SH-SY5Y (cell line): ENCODE measurements around the gene HSPH1.

ENCODE experiments used
- GATA2 ChIP-seq: IDR thresholded peaks from 2 replicates; pipeline ENCODE4 v1.6.1; 2011; ENCODE audit warnings: mild to moderate bottlenecking, low read depth, low read length
- GATA3 ChIP-seq: IDR thresholded peaks from 2 replicates; pipeline ENCODE4 v1.6.1; 2011; ENCODE audit warnings: low read depth, mild to moderate bottlenecking, low read length, moderate library complexity

DNA sequence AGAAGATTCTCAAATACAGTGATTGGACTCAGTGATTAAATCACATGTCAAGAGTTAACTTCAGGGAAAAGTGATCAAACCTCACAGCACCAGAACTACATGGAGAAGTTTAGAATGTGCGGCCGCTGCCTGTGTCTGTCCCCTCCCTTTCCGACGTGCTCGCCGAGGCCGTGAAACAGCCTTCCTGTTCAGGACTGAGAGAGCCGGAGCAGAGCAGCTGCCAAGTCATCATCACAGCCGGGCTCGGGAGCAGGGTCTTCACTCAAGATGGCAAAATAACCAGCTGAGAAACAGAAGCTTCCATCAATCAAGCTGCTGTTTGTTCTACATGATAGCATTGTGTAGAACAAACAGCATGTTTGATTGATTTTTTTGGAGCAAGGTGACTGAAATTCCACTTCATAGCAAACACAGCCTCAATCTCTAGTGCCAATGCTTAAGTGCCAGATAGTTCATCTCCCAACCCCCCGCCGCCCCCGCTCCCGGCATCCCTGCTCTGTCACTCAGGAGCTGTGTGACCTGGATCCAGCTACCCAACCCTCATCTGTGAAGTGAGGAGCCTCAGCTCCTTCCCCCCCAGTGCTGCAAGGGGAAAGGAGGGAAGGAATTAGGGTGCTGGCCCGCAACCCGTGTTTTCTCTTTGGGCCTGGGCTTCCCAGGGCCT is 70.6 kb downstream of the HSPH1 start:
- TF ChIP-seq GATA3 (no peak), GATA2 (no peak)
